GM19397 (cell line): Measurements from ENCODE around the gene FAM163A.

Experiments
- ATAC-seq: cut with Tn5 transposase; IDR thresholded peaks from one replicate; pipeline ENCODE4 v1.9.1; 2021; ENCODE audit warnings: mild to moderate bottlenecking, moderate library complexity; ENCODE audit not compliant: unreplicated experiment

FAM163A gene

DNA sequence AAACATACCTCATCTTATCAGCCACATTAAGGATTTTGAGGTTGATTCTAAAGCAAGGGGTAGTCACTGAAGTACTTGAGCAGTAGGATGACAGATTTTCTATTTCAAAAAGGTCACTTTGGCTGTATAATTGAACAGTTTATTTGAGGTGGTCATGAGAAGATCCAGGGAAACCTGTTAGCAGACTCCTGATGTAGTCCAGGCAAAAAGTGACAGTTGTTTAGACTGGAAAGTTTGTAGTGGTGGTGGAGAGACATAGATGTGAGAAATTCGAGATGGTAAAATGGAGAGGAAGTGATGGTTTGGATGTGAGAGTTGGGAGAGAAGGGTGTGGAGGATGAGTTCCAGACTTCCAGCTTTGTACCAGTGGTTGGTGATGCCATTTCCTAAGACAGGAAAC is 7.5 kb downstream of the FAM163A start:
- ATAC-seq, result no peak

DNA sequence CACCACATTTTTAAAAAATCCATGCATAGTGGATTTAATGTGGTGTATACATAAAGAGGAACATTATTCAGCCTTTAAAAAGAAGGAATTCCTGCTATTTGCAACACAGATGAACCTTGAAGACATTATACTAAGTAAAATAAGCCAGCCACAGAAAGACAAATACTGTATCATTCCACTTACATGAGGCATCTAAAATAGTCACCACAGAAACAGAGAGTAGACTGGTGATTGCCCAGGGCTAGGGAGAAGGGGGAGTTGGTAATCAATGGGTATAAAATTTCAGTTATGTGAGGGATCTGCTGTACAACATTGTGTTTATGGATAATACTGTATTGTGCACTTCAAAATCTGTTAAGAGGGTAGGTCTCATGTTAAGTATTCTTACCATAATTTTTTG is 10.0 kb downstream of the FAM163A start:
- no peak for ATAC-seq

DNA sequence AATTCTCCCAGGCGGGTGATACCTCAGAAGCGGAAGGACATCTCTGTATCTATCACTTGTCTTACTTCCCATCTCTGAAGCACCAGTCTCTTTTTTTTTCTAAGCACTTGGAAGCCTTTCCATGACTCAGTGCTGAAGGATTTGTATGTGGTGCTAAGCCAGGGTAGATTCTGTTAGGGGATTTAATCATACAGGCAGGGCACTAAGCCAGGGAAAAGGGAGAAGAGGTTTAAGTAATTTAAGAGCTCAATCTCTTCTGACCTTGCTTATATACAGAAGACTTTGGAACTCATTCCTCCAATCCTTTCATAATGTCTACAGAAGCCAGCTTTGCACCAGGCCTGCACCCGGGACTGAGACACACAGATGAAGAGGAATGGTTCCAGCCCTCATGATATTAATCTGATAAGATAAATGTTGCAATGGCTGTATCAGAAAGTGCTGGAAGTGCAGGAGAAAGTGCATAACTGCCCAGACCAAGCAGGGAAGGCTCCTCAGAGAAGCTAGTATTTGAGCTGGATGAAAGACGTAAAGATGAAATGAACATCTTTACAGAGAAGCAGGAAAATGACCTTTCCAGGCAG is 11.0 kb downstream of the FAM163A start:
- ATAC-seq, result no peak

DNA sequence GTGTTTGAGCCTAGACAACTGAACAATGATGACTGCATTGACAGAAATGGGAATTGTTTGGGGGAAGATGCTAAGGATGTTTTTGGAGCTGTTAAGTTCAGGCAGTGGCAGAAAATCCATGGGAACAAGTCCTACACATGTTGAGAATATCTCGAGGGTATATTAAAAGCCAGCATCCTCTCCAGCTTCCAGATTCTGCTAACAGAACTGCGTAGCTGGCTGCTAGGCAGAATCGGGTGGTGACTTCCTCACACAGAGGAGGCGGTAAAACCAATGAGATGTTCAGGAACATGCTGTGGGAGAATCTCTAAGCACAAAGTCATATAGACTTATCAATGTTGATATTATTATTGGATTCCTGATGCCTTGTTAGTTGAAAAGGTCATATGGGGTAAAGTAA is 14.8 kb downstream of the FAM163A start:
- ATAC-seq, result no peak

GRCh38 chr1:179760521-179760920 is 17.4 kb downstream of the FAM163A start:
- ATAC-seq, result no peak

- no peak for ATAC-seq
These were observed 18.2 kb downstream of the FAM163A start for GRCh38 chr1:179761296-179761695.

DNA sequence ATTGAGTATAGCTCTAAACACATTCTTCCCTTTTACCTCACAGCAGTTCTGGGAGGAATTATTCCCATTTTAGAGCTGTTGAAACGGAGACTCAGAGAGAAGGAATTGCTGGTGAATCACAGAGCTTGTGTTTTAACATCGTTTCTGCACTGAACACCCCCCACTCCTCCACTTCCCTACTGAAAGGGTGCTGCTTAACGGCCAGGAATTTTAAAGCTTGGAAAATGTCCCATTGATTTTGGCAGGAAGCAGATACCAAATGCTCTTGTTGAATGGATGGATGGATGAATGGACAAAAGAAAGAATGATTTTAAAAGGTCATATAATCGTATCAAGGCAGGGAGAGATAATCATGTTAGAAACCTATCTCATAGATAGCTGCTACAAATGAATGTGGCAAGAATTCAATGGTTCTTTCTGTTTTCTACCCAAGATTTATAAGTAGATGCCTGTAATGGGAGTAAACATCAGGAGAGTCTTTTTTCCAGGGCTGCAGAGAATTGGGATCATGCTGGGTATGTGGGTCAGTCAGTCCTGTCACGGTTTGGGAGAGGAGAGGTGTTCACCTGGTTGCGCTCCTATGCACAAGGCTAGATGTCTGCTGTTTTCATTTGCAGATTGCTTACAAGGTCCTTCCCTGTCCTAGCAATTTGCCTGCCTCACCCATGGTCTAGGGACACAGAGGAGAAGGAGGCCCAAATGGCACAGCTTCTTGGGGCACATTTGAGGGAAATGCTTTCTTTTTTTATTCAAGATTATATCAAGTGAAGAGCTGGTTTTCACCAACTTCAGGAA is 19.0 kb downstream of the FAM163A start:
- ATAC-seq, result no peak

- ATAC-seq, result no peak
These were observed 24.1 kb downstream of the FAM163A start for GRCh38 chr1:179767177-179767581.

DNA sequence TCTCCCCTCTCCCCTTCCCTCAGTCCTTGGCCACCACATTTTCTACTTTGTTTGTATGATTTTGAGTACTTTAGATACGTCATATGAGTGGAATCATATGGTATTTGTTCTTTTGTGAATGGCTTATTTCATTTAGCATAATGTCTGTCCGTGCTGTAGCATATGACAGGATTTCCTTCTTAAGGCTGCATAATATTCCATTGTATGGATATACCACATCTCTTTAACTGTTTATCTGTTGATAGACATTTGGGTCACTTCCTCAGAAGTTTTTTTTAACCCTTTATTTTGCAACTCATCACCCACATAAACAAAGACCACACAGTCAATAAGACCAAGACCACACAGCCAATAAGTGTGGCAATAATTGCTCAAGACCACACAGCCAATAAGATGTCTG is 24.9 kb downstream of the FAM163A start:
- ATAC-seq, result no peak

DNA sequence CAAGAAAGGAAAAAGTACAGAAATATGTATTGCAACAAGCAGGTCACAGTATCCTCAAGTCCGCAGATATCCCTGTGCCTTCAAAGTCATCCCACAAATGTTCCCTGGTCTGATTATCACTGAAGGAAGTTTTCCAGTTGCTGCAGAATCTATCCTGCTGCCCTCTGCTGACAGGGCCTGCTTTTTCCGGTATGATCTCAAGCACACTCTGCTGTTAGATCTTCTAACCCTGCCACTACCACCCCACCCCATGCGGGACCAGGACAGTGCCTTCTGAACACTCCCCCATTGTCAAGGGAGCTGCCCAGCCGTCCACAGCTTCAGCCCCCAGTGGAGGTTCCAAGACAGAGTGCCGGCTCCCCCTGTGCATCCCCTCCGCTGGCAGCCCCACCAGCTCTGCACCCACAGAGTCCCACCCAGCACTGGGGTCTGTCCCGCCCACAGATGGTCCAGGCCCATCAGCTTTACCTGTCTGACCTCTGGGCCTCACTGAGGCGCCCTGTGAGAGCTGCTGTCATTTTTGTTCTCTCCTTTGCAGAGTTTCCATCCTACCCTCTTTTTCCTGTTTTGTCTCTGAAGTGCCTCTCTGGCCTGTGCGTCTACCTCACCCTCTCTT is 27.9 kb downstream of the FAM163A start:
- ATAC-seq, result no peak

DNA sequence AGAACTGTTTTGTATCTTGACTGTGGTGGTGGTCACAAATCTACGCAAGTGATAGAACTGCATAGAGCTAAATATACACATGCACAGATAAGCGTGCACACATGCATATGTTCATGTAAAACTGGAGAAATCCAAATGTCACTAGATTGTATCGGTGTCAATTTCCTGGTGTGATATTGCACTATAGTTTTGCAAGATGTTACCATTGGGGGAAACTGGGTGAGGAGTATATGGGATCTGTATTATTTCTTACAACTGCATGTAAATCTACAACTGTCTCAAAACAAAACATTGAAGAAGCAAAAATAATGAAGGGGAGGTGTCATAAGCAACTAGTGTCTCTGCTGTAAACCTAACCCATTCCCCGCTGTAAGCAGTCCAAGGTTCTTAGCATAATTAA is 30.2 kb downstream of the FAM163A start:
- no peak for ATAC-seq

DNA sequence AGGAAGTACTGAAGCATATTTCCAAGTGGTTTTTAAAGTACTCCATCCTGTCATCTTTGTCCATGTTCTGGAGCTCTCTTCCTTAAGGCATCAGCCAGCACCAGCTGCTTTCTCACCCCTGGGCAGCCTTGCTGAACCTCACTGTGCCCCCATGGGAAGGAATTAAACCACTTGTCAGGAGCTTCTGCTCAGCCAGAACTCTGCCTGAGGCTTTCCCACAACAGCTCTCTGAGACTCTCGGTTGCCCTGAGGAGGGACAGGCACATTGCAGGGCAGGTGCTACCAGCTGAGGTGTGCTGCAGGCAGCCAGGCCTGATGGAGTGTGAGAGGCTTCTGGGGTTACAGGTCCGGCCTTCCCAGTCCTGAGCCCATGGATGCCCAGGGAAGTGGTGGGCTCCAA is 30.9 kb downstream of the FAM163A start:
- no peak for ATAC-seq

DNA sequence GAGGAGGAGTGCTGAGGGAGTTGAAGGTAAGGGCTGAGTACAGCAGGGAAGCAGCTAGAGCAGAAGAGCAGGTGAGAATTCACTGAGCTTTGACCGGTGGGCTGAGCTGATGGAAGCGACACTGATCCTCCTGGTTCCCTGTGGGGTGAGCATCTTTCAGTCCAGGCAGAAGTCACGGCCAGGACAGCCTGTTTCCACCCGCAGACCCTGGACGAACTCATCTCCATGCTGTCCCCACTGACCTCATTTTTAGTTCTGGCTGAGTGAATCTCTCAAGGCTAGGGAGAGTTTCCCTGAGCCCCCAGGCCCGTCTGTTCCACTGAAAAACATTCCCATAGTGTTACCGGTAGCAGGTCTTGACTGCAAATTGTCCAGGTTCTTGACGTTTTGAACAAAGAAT is 31.5 kb downstream of the FAM163A start:
- no peak for ATAC-seq

GRCh38 chr1:179775009-179775408 is 31.9 kb downstream of the FAM163A start:
- no peak for ATAC-seq

GRCh38 chr1:179776831-179777230 is 33.7 kb downstream of the FAM163A start:
- ATAC-seq, result no peak

- ATAC-seq, result no peak
These were observed 34.6 kb downstream of the FAM163A start for GRCh38 chr1:179777731-179778130.

GRCh38 chr1:179779645-179780272 is 36.7 kb downstream of the FAM163A start:
- ATAC-seq, result no peak

DNA sequence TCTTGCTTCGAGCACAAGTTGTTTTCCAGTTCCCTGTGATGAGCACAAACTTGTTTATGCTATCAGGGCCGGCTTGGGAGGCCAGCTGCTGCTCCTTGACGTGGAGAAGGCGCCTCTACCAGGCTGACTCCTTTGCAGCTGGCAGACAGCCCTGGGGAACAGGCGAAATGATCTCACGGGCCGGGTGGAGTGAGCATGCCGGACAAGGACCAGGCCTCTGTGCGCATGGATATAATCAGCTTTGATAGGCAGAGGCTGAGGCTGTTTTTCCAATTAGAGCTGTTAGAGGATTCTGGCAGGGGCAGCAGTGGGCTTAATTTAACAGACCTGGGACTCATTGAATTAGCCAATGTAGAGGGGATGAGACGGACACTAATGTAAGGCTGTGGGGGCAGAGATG is 38.9 kb downstream of the FAM163A start:
- no peak for ATAC-seq

DNA sequence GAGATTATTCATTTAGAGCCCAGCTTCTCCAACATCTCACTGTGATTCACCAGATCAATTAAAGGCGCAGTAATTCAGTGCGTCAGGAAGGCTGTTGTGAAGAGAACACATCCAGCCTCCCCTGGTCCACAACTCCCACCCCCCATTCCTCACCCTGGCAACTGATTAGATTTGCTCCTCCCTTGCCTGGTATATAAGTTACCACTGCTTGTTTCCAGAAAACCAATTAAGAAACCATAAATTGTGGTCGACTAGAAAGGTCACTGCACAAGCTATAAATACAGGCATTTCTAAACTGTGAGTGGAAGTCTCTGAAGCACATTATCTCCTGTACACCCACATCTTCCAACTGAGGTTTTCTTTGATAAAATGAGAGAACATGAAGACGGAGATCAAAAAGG is 41.9 kb downstream of the FAM163A start:
- no peak for ATAC-seq

DNA sequence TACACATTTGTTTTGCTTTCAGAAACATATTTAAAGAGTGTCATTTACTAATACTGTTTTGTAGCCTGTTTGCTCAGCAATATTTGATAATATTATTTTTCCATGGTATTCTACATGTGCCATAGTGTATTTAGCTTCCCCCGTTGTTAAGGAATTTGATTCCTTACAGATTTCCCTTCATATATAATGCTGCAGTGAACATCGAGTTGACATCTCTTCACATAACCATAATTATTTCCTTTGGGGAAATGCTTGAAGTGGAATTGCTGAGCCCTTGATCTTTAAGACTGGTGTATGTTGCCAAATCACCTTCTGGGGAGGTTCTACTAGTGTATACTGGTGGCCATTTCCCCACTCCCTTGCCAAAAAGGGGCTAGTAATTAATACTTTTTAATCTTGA is 42.6 kb downstream of the FAM163A start:
- no peak for ATAC-seq

GRCh38 chr1:179786815-179787685 is 44.0 kb downstream of the FAM163A start:
- no peak for ATAC-seq
